Activated naive CD8-positive, alpha-beta T cell (primary cell): ENCODE data around the gene IRF9.

Experiments used
- H3K27ac Mint-ChIP-seq: one replicate; pipeline ENCODE4 v1.8.0; 2021; ENCODE audit warnings: mixed read lengths
- H3K27me3 Mint-ChIP-seq: one replicate; pipeline ENCODE4 v1.8.0; 2021; ENCODE audit warnings: mixed read lengths
- H3K36me3 Mint-ChIP-seq: one replicate; pipeline ENCODE4 v1.8.0; 2021; ENCODE audit warnings: mixed read lengths
- H3K4me1 Mint-ChIP-seq: one replicate; pipeline ENCODE4 v1.8.0; 2021; ENCODE audit warnings: low read depth, mixed read lengths
- H3K4me3 Mint-ChIP-seq: one replicate; pipeline ENCODE4 v1.8.0; 2021; ENCODE audit warnings: mild to moderate bottlenecking, mixed read lengths
- H3K9me3 Mint-ChIP-seq: one replicate; pipeline ENCODE4 v1.8.0; 2021; ENCODE audit warnings: low read depth, mixed read lengths

Gene IRF9

DNA sequence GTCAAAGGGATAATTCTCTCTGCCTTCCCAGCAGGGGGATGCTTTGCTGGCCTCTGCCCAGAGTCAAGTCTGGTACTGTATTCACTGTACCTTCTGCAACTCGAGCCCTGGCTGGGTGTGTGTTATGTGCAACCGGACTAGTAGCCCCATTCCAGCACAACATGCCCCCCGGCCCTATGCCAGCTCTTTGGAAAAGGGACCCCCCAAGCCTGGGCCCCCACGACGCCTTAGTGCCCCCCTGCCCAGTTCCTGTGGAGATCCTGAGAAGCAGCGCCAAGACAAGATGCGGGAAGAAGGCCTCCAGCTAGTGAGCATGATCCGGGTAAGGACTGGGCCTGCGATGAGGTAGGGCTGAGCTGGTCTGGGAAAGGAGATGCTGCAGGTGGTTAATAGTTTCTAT lies 10.5 kb upstream of the IRF9 start:
- Mint-ChIP-seq H3K36me3 (peaks cover 9% of the 10 kb centered on the region), H3K27me3 (no peaks in the 10 kb centered on the region), H3K4me3 (no peak overlapping the region), H3K27ac (no peak overlapping the region), H3K4me1 (peaks cover 28% of the 10 kb centered on the region), H3K9me3 (no peaks in the 10 kb centered on the region)

DNA sequence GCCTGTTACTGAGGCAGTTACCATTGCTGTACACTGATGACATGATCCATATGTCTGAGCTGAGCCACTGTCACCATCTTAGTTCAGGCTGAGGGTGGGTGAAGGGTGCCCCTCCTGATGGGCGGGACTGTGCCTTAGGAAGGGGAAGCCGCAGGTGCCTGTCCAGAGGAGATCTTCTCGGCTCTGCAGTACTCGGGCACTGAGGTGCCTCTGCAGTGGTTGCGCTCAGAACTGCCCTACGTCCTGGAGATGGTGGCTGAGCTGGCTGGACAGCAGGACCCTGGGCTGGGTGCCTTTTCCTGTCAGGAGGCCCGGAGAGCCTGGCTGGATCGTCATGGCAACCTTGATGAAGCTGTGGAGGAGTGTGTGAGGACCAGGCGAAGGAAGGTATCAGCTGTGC lies 10.1 kb upstream of the IRF9 start:
- Mint-ChIP-seq H3K36me3 (peaks cover 7% of the 10 kb centered on the region), H3K27ac (peak overlapping the region; percentile 6)

DNA sequence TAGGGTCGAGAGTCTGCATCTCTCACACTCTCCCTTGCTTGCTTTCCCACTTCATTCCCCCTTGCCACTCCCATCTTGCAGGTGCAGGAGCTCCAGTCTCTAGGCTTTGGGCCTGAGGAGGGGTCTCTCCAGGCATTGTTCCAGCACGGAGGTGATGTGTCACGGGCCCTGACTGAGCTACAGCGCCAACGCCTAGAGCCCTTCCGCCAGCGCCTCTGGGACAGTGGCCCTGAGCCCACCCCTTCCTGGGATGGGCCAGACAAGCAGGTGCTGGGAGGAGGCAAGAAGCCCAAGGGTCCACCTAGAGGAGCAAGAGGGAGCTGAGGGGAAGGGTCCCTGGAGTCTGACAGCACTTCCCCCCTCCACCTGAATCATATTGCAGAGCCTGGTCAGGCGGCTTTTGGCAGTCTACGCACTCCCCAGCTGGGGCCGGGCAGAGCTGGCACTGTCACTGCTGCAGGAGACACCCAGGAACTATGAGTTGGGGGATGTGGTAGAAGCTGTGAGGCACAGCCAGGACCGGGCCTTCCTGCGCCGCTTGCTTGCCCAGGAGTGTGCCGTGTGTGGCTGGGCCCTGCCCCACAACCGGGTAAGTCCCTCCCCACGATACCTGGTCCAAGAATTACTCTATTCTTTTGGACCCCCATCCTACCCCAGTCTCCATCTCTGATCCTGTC lies 9.5 kb upstream of the IRF9 start:
- Mint-ChIP-seq H3K27ac (peak overlapping the region; percentile 34), H3K4me3 (no peak overlapping the region), H3K36me3 (peaks cover 7% of the 10 kb centered on the region), H3K9me3 (no peaks in the 10 kb centered on the region), H3K4me1 (peaks cover 24% of the 10 kb centered on the region), H3K27me3 (no peaks in the 10 kb centered on the region)

More for the DNA sequence above, 10.1 kb upstream of the IRF9 start:
- no peaks in the 10 kb centered on the region for H3K9me3 Mint-ChIP-seq
- H3K4me1 Mint-ChIP-seq, result peaks cover 24% of the 10 kb centered on the region
- no peak overlapping the region for H3K4me3 Mint-ChIP-seq
- H3K27me3 Mint-ChIP-seq, result no peaks in the 10 kb centered on the region

DNA sequence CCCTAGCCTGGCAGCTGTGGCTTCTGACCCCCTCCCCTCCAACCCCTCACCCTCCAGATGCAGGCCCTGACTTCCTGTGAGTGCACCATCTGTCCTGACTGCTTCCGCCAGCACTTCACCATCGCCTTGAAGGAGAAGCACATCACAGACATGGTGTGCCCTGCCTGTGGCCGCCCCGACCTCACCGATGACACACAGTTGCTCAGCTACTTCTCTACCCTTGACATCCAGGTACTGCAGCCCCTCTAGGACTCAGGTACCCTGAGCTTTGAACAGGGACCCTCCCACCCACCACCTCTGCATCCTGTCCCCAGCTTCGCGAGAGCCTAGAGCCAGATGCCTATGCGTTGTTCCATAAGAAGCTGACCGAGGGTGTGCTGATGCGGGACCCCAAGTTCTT lies 6.0 kb upstream of the IRF9 start:
- no peaks in the 10 kb centered on the region for H3K27me3 Mint-ChIP-seq
- no peak overlapping the region for H3K27ac Mint-ChIP-seq
- peaks cover 7% of the 10 kb centered on the region for H3K36me3 Mint-ChIP-seq
- no peak overlapping the region for H3K4me3 Mint-ChIP-seq
- H3K9me3 Mint-ChIP-seq, result no peaks in the 10 kb centered on the region
- peaks cover 9% of the 10 kb centered on the region for H3K4me1 Mint-ChIP-seq

DNA sequence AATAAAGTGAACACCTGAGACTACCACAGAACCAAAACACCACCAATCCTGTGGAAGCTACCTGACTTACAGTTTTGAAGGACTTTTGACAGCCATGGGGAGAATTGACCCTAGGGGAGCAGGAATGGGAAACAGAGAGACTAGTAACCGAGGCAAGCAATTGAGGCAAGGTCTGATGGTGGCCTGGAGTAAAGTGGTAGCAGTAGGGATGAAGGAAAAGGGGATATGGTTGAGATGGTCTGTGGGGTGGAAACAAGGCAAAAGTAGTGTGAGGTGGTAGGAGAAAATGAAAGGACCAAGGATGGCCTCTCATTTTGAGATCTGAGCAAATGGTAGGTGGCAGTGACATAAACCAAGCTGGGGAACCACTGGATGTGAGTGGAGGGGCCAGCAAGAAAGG lies 4.2 kb upstream of the IRF9 start:
- H3K9me3 Mint-ChIP-seq, result no peaks in the 10 kb centered on the region
- H3K4me3 Mint-ChIP-seq, result no peak overlapping the region
- peak overlapping the region; percentile 82 for H3K27ac Mint-ChIP-seq
- no peaks in the 10 kb centered on the region for H3K27me3 Mint-ChIP-seq
- H3K4me1 Mint-ChIP-seq, result peaks cover 18% of the 10 kb centered on the region
- peaks cover 10% of the 10 kb centered on the region for H3K36me3 Mint-ChIP-seq

DNA sequence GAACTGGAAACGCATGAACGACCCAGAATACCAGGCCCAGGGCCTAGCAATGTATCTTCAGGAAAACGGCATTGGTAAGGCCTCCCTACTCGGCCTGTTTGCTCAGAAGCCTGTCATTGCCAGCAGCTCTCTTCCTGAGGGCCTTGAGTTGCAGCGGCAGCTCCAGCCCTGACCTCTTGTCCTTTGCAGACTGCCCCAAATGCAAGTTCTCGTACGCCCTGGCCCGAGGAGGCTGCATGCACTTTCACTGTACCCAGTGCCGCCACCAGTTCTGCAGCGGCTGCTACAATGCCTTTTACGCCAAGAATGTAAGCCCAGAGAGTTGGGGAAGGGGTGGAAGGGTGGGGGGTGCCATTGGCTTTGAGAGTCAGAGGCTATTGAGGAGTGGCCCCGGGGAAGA lies 3.7 kb upstream of the IRF9 start:
- H3K36me3 Mint-ChIP-seq, result peaks cover 14% of the 10 kb centered on the region

DNA sequence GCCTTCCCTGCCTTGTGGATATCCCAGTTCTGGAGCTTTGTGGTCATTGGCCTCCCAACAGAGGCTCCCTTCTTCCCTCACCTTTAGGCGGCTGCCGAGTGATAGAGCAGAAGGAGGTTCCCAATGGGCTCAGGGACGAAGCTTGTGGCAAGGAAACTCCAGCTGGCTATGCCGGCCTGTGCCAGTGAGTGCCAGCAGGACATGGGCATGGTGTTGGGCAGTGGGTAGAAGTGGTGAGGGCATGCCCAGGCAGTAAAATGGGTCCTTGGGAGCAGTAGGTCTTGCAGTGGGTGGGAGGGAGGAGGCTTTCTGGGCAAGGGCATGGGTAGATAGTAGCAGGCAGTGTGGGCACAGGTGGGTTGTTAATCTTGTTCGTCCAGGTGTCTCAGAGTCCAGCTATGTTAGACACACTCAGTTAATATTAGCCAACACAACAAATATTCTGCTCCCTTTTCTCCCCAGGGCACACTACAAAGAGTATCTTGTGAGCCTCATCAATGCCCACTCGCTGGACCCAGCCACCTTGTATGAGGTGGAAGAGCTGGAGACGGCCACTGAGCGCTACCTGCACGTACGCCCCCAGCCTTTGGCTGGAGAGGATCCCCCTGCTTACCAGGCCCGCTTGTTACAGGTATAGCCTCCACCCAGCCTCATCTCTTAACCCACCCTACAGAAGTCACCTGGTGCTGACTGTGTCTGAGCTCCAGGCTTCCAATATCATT lies 1.1 kb upstream of the IRF9 start:
- Mint-ChIP-seq H3K27ac (peak overlapping the region; percentile 100), H3K4me1 (peaks cover 43% of the 10 kb centered on the region), H3K9me3 (no peaks in the 10 kb centered on the region), H3K27me3 (no peaks in the 10 kb centered on the region), H3K36me3 (peaks cover 19% of the 10 kb centered on the region), H3K4me3 (no peak overlapping the region)

More for the DNA sequence above, 3.7 kb upstream of the IRF9 start:
- no peaks in the 10 kb centered on the region for H3K27me3 Mint-ChIP-seq
- no peak overlapping the region for H3K4me3 Mint-ChIP-seq
- no peaks in the 10 kb centered on the region for H3K9me3 Mint-ChIP-seq
- peaks cover 22% of the 10 kb centered on the region for H3K4me1 Mint-ChIP-seq
- no peak overlapping the region for H3K27ac Mint-ChIP-seq

DNA sequence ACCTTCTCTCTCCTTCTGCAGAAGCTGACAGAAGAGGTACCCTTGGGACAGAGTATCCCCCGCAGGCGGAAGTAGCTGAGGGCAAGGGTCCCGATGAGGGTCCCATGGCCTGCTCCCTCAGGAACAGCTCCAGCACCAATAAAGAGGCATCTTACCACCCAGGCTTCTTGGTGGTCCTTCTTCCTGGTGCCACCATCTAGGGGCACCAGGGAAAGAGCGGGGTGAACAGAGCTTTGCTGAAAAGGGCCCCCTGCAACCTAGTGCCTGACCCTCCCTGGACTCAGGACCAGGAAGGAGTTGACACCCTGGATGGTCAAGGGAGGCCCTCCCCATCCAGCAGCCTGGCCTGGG lies 591 bp upstream of the IRF9 start:
- Mint-ChIP-seq H3K9me3 (no peaks in the 10 kb centered on the region), H3K36me3 (peaks cover 19% of the 10 kb centered on the region), H3K4me1 (peaks cover 48% of the 10 kb centered on the region), H3K4me3 (peak overlapping the region; percentile 99), H3K27me3 (no peaks in the 10 kb centered on the region), H3K27ac (peak overlapping the region; percentile 100)

DNA sequence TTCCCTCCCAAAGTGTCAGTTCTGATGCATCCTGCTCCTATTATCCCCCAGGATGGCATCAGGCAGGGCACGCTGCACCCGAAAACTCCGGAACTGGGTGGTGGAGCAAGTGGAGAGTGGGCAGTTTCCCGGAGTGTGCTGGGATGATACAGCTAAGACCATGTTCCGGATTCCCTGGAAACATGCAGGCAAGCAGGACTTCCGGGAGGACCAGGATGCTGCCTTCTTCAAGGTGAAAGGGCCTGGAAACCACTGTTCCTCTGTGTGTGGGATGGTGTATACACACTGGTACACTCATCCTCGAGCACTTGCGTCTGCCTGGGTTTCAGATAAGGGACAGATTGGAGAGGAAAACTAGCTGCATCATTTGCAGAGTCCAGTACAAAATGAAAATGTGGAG lies 1.0 kb downstream of the IRF9 start:
- Mint-ChIP-seq H3K4me3 (peak overlapping the region; percentile 99), H3K4me1 (peaks cover 50% of the 10 kb centered on the region)

DNA sequence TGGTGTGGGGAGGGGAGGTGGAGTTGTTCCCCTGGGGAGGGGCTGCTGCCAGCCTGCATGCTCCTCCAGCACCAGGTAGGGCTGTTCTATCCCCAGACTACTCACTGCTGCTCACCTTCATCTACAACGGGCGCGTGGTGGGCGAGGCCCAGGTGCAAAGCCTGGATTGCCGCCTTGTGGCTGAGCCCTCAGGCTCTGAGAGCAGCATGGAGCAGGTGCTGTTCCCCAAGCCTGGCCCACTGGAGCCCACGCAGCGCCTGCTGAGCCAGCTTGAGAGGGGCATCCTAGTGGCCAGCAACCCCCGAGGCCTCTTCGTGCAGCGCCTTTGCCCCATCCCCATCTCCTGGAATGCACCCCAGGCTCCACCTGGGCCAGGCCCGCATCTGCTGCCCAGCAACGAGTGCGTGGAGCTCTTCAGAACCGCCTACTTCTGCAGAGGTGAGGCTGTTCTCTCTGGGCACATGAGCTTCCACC lies 3.5 kb downstream of the IRF9 start:
- H3K4me3 Mint-ChIP-seq, result peak overlapping the region; percentile 65
- no peaks in the 10 kb centered on the region for H3K9me3 Mint-ChIP-seq
- H3K36me3 Mint-ChIP-seq, result peaks cover 18% of the 10 kb centered on the region
- H3K4me1 Mint-ChIP-seq, result peaks cover 60% of the 10 kb centered on the region
- no peaks in the 10 kb centered on the region for H3K27me3 Mint-ChIP-seq
- H3K27ac Mint-ChIP-seq, result peak overlapping the region; percentile 100

More for the DNA sequence above, 1.0 kb downstream of the IRF9 start:
- Mint-ChIP-seq H3K27me3 (no peaks in the 10 kb centered on the region), H3K36me3 (peaks cover 13% of the 10 kb centered on the region), H3K9me3 (no peaks in the 10 kb centered on the region), H3K27ac (peak overlapping the region; percentile 100)

DNA sequence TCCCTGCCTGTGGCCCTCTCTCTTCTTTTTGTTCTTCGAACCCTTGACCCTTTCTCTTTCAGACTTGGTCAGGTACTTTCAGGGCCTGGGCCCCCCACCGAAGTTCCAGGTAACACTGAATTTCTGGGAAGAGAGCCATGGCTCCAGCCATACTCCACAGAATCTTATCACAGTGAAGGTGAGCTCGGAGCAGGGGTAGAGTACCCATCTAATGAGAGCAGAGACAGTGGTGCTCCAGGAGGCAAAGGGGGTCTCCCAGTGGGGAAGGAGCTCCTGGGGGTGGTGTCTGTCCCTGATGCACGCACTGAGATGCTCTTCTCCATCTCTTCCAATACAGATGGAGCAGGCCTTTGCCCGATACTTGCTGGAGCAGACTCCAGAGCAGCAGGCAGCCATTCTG lies 4.7 kb downstream of the IRF9 start:
- Mint-ChIP-seq H3K4me3 (no peak overlapping the region), H3K27ac (peak overlapping the region; percentile 34), H3K4me1 (peaks cover 56% of the 10 kb centered on the region), H3K36me3 (peaks cover 18% of the 10 kb centered on the region), H3K27me3 (no peaks in the 10 kb centered on the region), H3K9me3 (no peaks in the 10 kb centered on the region)

DNA sequence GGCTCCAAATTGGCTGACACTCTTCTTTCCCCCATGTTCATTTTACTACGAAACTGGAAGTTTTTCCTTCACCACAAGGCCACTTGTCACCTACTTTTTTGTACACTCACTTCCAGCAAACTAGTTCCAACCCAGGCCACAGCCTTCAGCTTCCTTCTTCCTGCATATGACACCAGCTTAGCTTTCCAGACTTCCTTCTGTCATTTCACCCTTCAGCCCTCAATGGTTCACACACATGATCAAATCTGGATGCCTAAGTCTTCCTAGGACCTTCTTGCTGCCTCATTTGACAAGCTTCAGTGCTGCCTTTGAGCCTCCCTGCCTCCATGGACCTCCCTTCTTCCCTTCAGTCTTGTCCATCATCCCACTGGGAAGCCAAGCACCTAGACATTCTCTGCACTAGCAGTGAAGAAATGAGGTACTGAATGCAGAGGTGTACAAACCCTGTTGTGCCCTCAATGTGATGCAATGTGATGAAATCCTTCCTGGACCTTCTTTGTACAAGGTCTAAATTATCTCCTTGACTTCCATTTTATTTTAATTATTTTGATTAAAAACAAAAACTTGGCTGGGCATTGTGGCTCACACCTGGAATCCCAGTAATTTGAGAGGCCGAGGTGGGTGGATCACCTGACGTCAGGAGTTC lies 6.5 kb downstream of the IRF9 start:
- Mint-ChIP-seq H3K36me3 (peaks cover 11% of the 10 kb centered on the region), H3K4me1 (peaks cover 47% of the 10 kb centered on the region), H3K9me3 (no peaks in the 10 kb centered on the region), H3K4me3 (no peak overlapping the region), H3K27ac (peak overlapping the region; percentile 79), H3K27me3 (no peaks in the 10 kb centered on the region)

DNA sequence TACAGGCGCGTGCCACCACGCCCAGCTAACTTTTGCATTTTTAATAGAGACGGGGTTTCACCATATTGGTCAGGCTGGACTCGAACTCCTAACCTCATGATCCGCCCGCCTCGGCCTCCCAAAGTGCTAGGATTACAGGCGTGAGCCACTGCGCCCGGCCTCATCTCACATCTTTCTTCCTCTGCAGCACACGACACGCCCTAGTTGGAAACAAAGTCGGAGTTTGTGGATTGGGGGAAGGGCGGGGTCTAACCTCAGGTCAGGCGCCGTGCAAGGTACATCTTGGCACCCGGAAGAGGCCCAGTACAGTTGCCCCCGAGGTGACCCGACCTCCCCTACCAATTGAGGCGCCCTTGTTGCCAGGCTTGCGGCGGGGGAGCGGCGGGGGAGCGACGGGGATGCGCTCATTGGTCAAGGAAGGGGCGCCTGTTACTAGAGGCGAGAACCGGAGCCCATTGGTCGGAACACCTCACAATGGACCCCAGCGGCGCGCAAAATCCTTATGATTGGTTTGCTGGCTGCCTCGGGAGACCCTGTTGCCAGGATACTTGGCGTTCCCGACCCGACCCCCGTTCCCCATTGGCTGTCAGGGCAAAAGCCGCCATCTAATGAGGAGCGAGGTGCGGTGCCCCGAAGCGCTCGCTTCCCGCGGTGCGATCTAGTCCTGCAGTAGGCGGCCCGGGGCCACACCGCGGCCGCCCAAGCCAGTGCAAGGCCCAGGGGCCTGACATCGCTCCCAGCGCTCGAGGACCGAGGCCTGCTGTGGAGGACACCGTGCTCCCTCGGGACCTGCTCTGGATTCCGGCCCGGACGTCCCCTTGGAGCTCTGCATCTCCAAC lies 10.6 kb downstream of the IRF9 start, which contains the start of gene REC8:
REC8 (plus strand) TSS at position 659 of the 839 bp plus-strand sequence. CDS start 473 bp downstream, outside the sequence.
- H3K4me3 Mint-ChIP-seq, result peak within 1 kb of the TSS; percentile 83
- peaks cover 25% of the 10 kb centered on the region for H3K4me1 Mint-ChIP-seq
- peaks cover 5% of the 10 kb centered on the region for H3K36me3 Mint-ChIP-seq
- no peaks in the 10 kb centered on the region for H3K9me3 Mint-ChIP-seq
- H3K27ac Mint-ChIP-seq, result peak within 1 kb of the TSS; percentile 70
- H3K27me3 Mint-ChIP-seq, result no peaks in the 10 kb centered on the region

DNA sequence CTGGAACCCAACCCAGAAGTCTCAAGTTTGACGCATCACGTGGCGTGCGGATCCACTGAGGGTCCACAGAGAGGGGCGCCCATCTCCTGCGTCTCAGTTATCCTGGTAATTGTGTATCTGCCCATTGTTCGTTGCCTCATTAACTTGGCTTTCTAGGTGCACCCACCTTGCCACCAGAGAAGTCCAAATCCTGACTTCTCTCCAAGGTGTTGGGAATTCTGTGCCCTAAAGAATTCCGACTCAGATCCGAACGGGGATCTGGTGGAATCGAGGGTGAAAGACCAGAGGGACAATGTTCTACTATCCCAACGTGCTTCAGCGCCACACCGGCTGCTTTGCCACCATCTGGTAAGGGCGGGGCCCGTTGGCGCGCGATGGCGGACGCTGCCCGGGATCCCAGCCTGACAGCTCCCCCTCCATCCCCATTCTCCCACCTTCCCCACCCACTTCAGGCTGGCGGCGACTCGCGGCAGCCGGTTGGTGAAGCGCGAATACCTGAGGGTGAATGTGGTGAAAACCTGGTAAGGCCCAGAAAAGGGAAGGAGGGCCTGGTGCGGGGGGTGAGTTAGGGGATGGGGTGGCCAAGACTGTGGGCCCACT lies 11.3 kb downstream of the IRF9 start:
- Mint-ChIP-seq H3K4me3 (peak overlapping the region; percentile 83), H3K27me3 (no peaks in the 10 kb centered on the region), H3K27ac (peak overlapping the region; percentile 70), H3K36me3 (peaks cover 5% of the 10 kb centered on the region), H3K4me1 (peaks cover 24% of the 10 kb centered on the region), H3K9me3 (no peaks in the 10 kb centered on the region)
